ENCODE measurements around the gene POU3F2. TPM values are rescaled to one million over a fixed set of nuclear protein-coding genes. Genes with fewer than 3 reads are reported as not detected.

Gene POU3F2
- total RNA-seq (not detected), polyA plus RNA-seq (under 1 TPM in 1 of 2 donors, not detected in 1; 0.01 TPM)
- long read RNA-seq, donor 1, result 0 reads
- long read RNA-seq, donor 2, result 0 reads
- long read RNA-seq, donor 3, result 0 reads

DNA sequence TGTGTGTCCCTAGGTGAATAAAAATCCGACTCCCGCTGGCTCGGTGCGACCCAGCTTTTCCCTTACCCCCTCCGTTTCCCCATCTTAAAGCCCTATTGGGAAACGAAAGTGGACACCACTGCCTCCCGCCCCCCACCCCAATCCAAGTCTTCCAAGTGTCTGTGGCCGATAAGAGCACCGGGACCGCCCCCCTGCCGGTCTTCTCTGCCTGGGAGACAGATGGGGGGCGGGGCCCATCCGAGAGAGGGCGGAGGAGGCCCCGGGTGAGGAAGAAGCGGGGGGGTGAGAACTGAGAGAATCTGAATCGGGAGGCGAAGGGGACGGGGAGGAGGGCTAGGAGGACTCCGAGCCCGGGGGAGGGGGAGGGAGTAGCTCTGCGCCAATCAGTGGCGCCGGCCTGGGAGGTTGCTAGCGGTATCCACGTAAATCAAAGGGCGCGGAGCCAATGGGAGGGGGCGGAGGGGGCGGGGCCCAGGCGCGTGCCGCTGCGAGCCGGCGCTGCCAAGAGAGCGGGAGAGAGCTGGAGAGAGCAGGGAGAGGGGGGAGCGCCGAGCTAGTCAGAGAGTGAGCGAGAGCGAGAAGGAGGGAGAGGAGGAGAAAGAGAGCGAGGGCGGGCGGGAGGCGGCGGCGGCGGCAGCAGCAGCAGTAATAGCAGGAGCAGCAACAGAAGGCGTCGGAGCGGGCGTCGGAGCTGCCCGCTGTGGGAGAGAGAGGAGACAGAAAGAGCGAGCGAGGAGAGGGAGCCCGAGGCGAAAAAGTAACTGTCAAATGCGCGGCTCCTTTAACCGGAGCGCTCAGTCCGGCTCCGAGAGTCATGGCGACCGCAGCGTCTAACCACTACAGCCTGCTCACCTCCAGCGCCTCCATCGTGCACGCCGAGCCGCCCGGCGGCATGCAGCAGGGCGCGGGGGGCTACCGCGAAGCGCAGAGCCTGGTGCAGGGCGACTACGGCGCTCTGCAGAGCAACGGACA, at the start of gene POU3F2:
TSS of gene POU3F2 (plus strand) at position 515 of the 972 bp plus-strand sequence. CDS start at position 815, 300 bp downstream.
- Histone ChIP-seq H3K36me3 (no peaks in the 10 kb centered on the region), H3K4me1 (peaks cover 2 to 52% (median 34%) of the 10 kb centered on the region in 12 donors), H3K4me3 (peak within 1 kb of the TSS; percentile 35 to 63 (median 50)), H3K9me3 (no peaks in the 10 kb centered on the region), H3K27ac (no peak within 1 kb of the TSS), H3K27me3 (peaks cover 61 to 100% (median 94%) of the 10 kb centered on the region in 9 donors)
- WGBS, 4 donors, result 1% methylated on average over 62 to 83 of the region's 83 CpGs
- DNase-seq, result peak in 4 of 5 donors; percentile 42 to 76 (median 55)
- peak; percentile 37 to 77 (median 67) for ATAC-seq
- intact Hi-C loops (cut with DNase I), result loop anchor here in 2 of 10 donors (5.0 to 10.0 kb wide), 2 partner anchors 280 to 283 kb away; no protein-coding TSS in a partner anchor
- TF ChIP-seq POLR2A (IDR thresholded peaks at IDR 0.05), result no peak
- TF ChIP-seq, protein P1, sequence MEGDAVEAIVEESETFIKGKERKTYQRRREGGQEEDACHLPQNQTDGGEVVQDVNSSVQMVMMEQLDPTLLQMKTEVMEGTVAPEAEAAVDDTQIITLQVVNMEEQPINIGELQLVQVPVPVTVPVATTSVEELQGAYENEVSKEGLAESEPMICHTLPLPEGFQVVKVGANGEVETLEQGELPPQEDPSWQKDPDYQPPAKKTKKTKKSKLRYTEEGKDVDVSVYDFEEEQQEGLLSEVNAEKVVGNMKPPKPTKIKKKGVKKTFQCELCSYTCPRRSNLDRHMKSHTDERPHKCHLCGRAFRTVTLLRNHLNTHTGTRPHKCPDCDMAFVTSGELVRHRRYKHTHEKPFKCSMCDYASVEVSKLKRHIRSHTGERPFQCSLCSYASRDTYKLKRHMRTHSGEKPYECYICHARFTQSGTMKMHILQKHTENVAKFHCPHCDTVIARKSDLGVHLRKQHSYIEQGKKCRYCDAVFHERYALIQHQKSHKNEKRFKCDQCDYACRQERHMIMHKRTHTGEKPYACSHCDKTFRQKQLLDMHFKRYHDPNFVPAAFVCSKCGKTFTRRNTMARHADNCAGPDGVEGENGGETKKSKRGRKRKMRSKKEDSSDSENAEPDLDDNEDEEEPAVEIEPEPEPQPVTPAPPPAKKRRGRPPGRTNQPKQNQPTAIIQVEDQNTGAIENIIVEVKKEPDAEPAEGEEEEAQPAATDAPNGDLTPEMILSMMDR (IDR thresholded peaks at IDR 0.05), result no peak

DNA sequence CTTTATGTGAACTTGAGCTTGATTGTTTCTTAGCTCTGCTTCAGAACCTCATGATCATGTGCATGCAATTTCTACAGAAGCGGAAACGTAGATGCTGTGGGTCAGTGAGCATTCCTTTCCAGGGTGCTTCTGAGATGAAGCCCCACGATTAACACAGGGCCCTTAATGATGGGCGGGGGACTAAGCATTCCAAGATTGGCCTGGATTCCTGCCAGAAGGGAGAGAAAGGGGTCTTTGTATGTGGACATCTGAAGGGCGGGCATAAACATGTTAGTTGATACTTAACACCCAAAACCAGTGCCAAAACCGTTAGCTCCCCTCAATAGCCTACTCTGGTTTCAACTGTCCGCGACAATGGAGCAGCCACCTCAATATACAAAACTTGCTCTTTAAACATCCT, 46.9 kb upstream of the POU3F2 start:
- no peak for DNase-seq
- no peaks in the 10 kb centered on the region for H3K9me3 ChIP-seq
- H3K27ac ChIP-seq, result no peak overlapping the region
- no peak for ATAC-seq
- H3K36me3 ChIP-seq, result no peaks in the 10 kb centered on the region
- H3K27me3 ChIP-seq, result peaks cover 0 to 76% (median 14%) of the 10 kb centered on the region in 9 donors
- whole genome bisulfite sequencing, 4 donors, result 57 to 64% (median 59%) methylated on average over 8 of the region's 8 CpGs
- no peak overlapping the region for H3K4me3 ChIP-seq
- TF ChIP-seq, protein P1 (IDR thresholded peaks at IDR 0.05), result no peak
- intact Hi-C loops (cut with DNase I), result no loop called here
- no peaks in the 10 kb centered on the region for H3K4me1 ChIP-seq

DNA sequence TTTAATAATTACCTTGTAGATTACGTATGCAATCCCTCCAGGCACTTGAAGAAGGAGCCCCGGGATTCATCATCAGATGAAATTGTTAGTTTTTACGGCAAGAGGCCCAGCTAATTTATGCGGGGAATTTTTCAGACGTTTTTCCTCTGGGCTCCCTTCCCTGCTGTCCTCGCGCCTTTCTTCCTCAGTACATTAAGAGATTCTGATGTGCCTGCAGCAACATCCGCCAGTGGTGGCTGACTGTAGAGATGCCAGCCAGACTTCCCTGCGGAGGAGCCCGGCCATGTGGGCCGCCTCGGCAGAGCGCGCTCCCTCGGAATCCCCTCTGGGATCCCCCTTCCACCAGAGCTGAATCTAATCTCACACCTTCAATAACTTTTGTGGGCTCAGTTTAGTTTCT, 46.4 kb upstream of the POU3F2 start:
- TF ChIP-seq, protein P1 (IDR thresholded peaks at IDR 0.05), result no peak
- TF ChIP-seq POLR2A (IDR thresholded peaks at IDR 0.05), result no peak
- 14 to 43% (median 28%) methylated on average over 15 of the region's 15 CpGs for WGBS, 4 donors
- Histone ChIP-seq H3K36me3 (no peaks in the 10 kb centered on the region), H3K27me3 (peaks cover 0 to 79% (median 14%) of the 10 kb centered on the region in 9 donors), H3K4me1 (no peaks in the 10 kb centered on the region), H3K4me3 (no peak overlapping the region), H3K9me3 (no peaks in the 10 kb centered on the region), H3K27ac (no peak overlapping the region)
- ATAC-seq, result no peak
- no peak for DNase-seq
- intact Hi-C loops (cut with DNase I), result no loop called here

DNA sequence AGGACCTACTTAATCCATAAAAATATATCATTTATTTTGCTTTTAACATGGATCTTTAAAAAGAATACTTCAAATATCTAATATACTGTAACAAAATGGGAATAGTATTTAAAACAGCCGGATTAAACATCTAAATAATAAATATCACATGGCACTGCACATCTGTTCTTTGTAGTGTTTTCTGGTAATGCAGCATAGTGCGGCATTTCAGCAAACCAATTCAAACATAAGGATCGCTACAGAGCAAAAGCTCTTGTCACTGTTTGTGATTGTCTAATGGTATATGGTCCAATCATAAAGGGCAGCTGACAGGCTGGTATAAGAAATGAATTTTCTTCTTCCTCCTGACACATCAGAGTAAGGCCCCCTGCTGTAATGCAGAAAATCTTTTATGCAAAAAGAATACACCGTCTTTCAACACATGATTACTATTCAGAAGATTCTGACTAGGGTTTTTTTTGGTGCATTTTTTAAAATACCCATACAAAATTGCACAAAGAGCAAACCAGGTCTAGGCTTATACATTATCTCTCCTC, 40.0 kb upstream of the POU3F2 start:
- WGBS, 4 donors, result 66 to 91% (median 72%) methylated on average over 4 of the region's 4 CpGs
- Histone ChIP-seq H3K36me3 (no peaks in the 10 kb centered on the region), H3K4me1 (no peaks in the 10 kb centered on the region), H3K27ac (no peak overlapping the region), H3K4me3 (no peak overlapping the region), H3K9me3 (no peaks in the 10 kb centered on the region), H3K27me3 (peaks cover 0 to 36% (median 5%) of the 10 kb centered on the region in 9 donors)
- TF ChIP-seq, protein P1 (IDR thresholded peaks at IDR 0.05), result no peak
- no peak for TF ChIP-seq POLR2A (IDR thresholded peaks at IDR 0.05)
- no peak for ATAC-seq
- intact Hi-C loops (cut with DNase I), result no loop called here
- DNase-seq, result no peak
